Kidney (tissue), 14 donors: ENCODE measurements around the gene R3HCC1L. TPM values are rescaled to one million over a fixed set of nuclear protein-coding genes. Genes with fewer than 3 reads are reported as not detected.

Experiments
- DNase-seq, 5 donors: peaks; one replicate each; pipeline ENCODE4 v3.0.0-alpha.2; 2013 to 2020
- FAIRE-seq: peaks from 2 replicates; lab custom pipeline; 2012; peaks lifted over from hg19 to GRCh38; lab: Jason Lieb, UNC
- H3K27ac ChIP-seq, 2 donors: one replicate each; pipeline ENCODE4 v1.7.0; 2013; ENCODE audit warnings: low read depth in 2 of 2, low read length in 2 of 2, inconsistent platforms in 1 of 2
- H3K27me3 ChIP-seq: one replicate; pipeline ENCODE4 v1.7.1; 2013; ENCODE audit warnings: low read length, inconsistent platforms; ENCODE audit not compliant: control insufficient read depth, insufficient read depth
- H3K36me3 ChIP-seq, 3 donors: one replicate each; pipeline versions ENCODE4 v1.7.0 to v1.7.1; 2013; ENCODE audit warnings: low read length in 3 of 3, control low read depth in 1 of 3, inconsistent platforms in 1 of 3; ENCODE audit not compliant: insufficient read depth in 3 of 3, control insufficient read depth in 2 of 3
- H3K4me1 ChIP-seq, 3 donors: one replicate each; pipeline versions ENCODE4 v1.7.0 to v1.7.1; 2013; ENCODE audit warnings: low read length in 3 of 3, inconsistent platforms in 1 of 3, low read depth in 1 of 3; ENCODE audit not compliant: control insufficient read depth in 2 of 3, insufficient read depth in 2 of 3
- H3K4me3 ChIP-seq, 3 donors: one replicate each; pipeline versions ENCODE4 v1.7.0 to v1.8.1; 2013; ENCODE audit warnings: low read length in 3 of 3, control low read depth in 1 of 3, inconsistent platforms in 1 of 3
- H3K9ac ChIP-seq, 3 donors: one replicate each; pipeline versions ENCODE4 v1.7.0 to v1.7.1; 2013; ENCODE audit warnings: low read length in 3 of 3, control low read depth in 1 of 3, inconsistent platforms in 1 of 3
- H3K9me3 ChIP-seq, 3 donors: one replicate each; pipeline versions ENCODE4 v1.7.0 to v1.7.1; 2013; ENCODE audit warnings: low read length in 3 of 3, control low read depth in 1 of 3, inconsistent platforms in 1 of 3; ENCODE audit not compliant: control insufficient read depth in 2 of 3, insufficient read depth in 1 of 3
- CTCF ChIP-seq: IDR thresholded peaks from 3 replicates; pipeline ENCODE4 v1.5.1; 2012; ENCODE audit warnings: mild to moderate bottlenecking, moderate library complexity, borderline replicate concordance; ENCODE audit not compliant: insufficient read depth; ENCODE audit errors: extremely low read depth
- intact Hi-C: fragments of 100-400 bp; cut with DNase I; formaldehyde crosslinking; loops from one replicate; pipeline ENCODE4 v1.11.1; 2022
- polyA plus RNA-seq: library from polyadenylated mRNA; stranded (reverse); fragments of 350-450 nt; fragmentation: Illumina TruSeq; extraction: RNeasy Lipid Tissue Mini Kit (QIAGEN cat#74804); gene quantifications from one replicate; pipeline ENCODE4 v1.2.3, GENCODE V29; 2014; ENCODE audit warnings: low read depth, low replicate concordance; ENCODE audit not compliant: insufficient read depth
- total RNA-seq: library from RNA; stranded (reverse); fragmentation: NEBNext Ultra II Directional; extraction: Animal tissue kit (Norgen Biotek cat#: 25700); gene quantifications from one replicate; pipeline ENCODE4 v1.2.1, GENCODE V29; 2021
- donor health status: control.
- donor health status: control.
- donor health status: control.
- donor health status: control.
- donor health status: control.
- donor health status: DM: yes; HTN: yes; CAD: no.
- donor health status: Normal renal cell carcinoma (clear cell type).

R3HCC1L gene
- total and polyA plus RNA-seq, 2 donors from 2014 or later, result 9.7 to 17.0 TPM

- Histone ChIP-seq H3K36me3 (peaks cover 0 to 8% (median 6%) of the 10 kb centered on the region in 3 donors), H3K4me3 (no peak overlapping the region), H3K27me3 (no peaks in the 10 kb centered on the region), H3K27ac (no peak overlapping the region), H3K9me3 (no peaks in the 10 kb centered on the region), H3K4me1 (peaks cover 0 to 5% (median 2%) of the 10 kb centered on the region in 3 donors), H3K9ac (no peak overlapping the region)
- FAIRE-seq (no peak), DNase-seq (no peak)
- intact Hi-C loops, result no loop called here
- TF ChIP-seq CTCF, result no peak
Measured at GRCh38 chr10:98209441-98209840, 75.0 kb downstream of the R3HCC1L start.

- Histone ChIP-seq H3K27me3 (no peaks in the 10 kb centered on the region), H3K27ac (no peak overlapping the region), H3K4me1 (peaks cover 0 to 5% (median 2%) of the 10 kb centered on the region in 3 donors), H3K36me3 (peaks cover 0 to 8% (median 6%) of the 10 kb centered on the region in 3 donors), H3K4me3 (no peak overlapping the region), H3K9me3 (peaks cover 0 to 3% (median 0%) of the 10 kb centered on the region in 3 donors), H3K9ac (no peak overlapping the region)
- intact Hi-C loops, result no loop called here
- FAIRE-seq (no peak), DNase-seq (peak in 1 of 5 donors; percentile 1)
- no peak for TF ChIP-seq CTCF
Measured at GRCh38 chr10:98212196-98212595, 77.7 kb downstream of the R3HCC1L start.

DNA sequence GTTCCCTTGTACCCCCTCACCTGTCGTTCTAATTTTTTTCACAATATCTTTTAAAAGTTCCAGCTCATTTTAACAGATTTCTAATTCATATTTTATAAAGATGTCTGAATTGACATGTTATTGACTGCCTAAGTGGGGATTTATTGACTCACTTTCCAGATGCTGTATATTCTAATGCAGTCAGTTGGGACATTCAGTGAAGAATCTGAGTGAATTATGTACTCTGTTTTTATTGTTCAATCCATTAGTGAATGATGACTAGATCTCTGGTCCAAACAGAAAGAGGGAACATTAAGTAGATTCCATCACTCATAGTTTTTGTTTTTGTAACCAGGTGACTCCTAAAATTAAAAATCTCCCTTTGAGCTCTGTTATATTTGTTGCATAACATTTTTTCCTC lies 79.3 kb downstream of the R3HCC1L start:
- FAIRE-seq, result no peak
- Histone ChIP-seq H3K4me1 (peaks cover 0 to 5% (median 2%) of the 10 kb centered on the region in 3 donors), H3K9me3 (peaks cover 0 to 5% (median 0%) of the 10 kb centered on the region in 3 donors), H3K36me3 (peaks cover 0 to 8% (median 0%) of the 10 kb centered on the region in 3 donors), H3K27ac (no peak overlapping the region), H3K27me3 (no peaks in the 10 kb centered on the region), H3K4me3 (no peak overlapping the region), H3K9ac (no peak overlapping the region)
- TF ChIP-seq CTCF, result no peak
- intact Hi-C loops, result no loop called here
- no peak for DNase-seq

GRCh38 chr10:98215373-98215772 lies 80.9 kb downstream of the R3HCC1L start:
- Histone ChIP-seq H3K4me1 (peaks cover 0 to 5% (median 2%) of the 10 kb centered on the region in 3 donors), H3K27ac (no peak overlapping the region), H3K36me3 (no peaks in the 10 kb centered on the region), H3K9me3 (peaks cover 0 to 17% (median 0%) of the 10 kb centered on the region in 3 donors), H3K27me3 (no peaks in the 10 kb centered on the region), H3K4me3 (no peak overlapping the region), H3K9ac (no peak overlapping the region)
- intact Hi-C loops, result no loop called here
- DNase-seq, result no peak
- no peak for FAIRE-seq
- TF ChIP-seq CTCF, result no peak
